ENCODE data around the gene SOCS3.

The SOCS3 gene

GRCh38 chr17:78391051-78391431, 31.2 kb upstream of the SOCS3 start:
- DNase-seq (ENCODE audit: low read depth in 2 of 2, low spot score in 1 of 2) = no peak

GRCh38 chr17:78390241-78391050, 30.6 kb upstream of the SOCS3 start:
- no peak for DNase-seq (ENCODE audit: low read depth in 2 of 2, low spot score in 1 of 2)

DNA sequence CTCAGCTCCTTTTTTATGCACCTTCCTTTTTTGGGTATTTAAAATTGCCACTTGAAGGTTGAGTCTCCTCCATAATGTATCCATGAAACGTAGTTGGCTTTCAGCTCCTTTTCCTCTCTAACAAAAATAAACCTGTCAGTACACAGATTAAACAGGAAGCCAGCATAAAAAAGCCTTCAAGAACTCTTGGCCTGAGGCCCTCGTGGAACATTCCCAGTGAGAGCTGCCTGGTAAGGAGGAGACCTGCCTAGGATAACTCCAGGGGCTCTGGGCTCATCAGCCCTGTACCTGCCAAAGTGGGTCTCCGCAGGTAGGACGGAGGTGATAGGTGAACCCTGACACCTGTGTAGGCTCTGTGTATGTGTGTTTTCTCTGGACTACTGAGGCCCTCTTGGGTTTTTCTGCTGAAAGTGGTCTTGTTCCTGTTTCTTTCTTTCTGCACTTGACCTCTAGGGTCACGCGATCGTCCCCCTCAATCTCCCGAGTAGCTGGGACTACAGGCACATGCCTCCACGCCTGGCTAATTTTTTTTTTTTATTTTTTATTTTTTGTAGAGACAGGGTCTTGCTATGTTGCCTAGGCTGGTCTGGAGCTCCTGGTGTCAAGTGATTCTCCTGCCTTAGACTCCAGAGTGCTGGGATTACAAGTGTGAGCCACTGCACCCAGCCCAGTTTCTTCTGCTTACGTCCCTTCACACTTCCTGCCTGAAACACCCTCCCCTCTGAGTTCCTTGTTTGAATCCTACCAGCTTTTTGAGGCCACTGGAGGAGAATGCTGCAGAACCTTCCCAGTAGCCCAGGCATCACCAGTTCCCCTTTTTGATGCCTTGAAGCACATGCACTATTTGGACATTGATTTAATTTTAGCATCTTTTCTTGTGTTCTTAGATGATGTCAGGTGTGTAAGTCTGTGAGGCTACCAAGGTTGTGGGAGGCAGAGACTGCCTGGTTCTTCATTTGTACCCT, 28.4 kb upstream of the SOCS3 start:
- DNase-seq (ENCODE audit: low read depth in 2 of 2, low spot score in 1 of 2) = no peak

DNA sequence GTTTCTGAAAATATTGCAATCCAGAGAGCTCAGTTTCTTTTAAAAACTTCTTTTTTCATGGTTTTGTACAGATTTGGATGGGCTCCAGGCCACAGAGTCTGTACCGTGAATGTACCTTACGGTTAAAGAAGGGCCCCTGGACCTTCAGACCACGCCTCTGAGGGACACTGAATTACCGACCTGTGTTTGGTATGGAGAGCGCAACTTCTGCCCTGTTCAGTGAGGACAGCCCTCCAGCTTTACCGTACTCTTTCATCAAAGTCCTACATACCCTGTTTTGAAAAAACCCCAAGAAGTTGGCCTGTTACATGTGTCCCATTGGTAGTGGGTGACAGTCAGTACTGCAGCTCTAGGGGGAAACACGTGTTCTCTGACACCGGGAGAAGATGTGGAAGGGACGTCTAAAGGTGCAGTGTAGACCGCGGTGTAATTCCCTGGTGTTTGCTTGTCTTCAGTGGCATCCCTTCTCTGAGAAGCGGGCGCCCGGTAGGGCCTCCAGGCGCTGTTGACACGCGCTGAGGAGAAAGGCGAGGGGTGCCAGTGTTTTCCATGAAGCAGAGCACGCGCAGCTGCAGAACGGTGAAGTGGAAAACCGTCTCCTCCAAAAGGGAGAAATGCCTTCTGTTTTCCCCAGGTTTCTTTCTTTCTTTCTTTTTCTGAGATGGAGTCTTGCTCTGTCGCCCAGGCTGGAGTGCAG, 24.8 kb upstream of the SOCS3 start:
- no peak for DNase-seq (ENCODE audit: low read depth in 2 of 2, low spot score in 1 of 2)

- DNase-seq (ENCODE audit: low read depth in 2 of 2, low spot score in 1 of 2) = no peak
Observed at GRCh38 chr17:78383725-78384471, 24.0 kb upstream of the SOCS3 start.

DNA sequence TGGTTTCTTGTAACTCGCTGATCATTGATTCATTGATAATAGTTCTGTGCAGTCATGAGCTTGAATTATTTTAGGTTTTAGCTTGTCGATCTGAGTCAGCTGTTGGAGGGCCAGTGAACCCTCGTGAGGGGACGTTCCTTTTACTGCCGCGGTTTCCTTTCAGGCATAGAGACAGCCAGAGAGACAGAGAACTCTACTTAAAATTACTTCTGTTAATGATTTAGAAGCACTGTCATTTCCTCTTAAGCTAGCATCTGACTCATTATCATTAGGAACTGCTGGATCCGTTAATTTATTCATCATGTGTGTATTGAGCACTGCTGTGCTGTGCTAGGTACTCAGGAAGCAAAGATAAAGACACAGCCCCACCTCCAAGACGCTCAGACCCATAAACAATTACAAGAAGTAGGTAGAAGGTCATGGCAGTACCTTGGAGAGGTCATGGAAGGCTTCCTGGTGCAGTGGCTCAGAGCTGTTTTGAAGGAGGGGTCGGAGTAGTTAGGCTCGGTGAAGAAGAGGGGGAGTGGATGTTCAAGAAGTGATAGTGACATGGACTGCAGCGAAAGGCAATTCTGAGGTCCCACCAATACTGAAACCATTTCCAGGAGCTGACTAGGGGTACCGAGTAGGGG, 21.8 kb upstream of the SOCS3 start:
- no peak for DNase-seq (ENCODE audit: low read depth in 2 of 2, low spot score in 1 of 2)

DNA sequence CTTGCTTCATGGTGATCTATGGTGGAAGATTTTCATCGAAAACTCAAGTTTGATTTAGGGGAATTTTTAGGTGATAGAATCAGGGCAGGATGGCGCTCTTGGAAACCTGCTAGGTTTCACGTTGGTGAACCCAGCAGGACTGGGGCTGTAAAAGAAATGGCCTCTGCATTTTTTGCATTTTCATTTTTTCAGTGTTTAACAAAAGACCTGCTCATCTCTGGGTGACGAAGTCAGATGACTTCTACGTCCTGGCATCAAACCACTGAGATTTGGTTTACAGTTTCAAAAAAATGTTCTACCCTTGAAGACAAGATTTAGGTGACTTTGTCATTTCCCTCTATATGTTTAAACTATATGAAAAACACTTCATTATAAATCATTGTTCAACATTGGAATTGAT, 20.5 kb upstream of the SOCS3 start:
- DNase-seq (ENCODE audit: low read depth in 2 of 2, low spot score in 1 of 2) = no peak

GRCh38 chr17:78379131-78379491, 19.2 kb upstream of the SOCS3 start:
- no peak for DNase-seq (ENCODE audit: low read depth in 2 of 2, low spot score in 1 of 2)

DNA sequence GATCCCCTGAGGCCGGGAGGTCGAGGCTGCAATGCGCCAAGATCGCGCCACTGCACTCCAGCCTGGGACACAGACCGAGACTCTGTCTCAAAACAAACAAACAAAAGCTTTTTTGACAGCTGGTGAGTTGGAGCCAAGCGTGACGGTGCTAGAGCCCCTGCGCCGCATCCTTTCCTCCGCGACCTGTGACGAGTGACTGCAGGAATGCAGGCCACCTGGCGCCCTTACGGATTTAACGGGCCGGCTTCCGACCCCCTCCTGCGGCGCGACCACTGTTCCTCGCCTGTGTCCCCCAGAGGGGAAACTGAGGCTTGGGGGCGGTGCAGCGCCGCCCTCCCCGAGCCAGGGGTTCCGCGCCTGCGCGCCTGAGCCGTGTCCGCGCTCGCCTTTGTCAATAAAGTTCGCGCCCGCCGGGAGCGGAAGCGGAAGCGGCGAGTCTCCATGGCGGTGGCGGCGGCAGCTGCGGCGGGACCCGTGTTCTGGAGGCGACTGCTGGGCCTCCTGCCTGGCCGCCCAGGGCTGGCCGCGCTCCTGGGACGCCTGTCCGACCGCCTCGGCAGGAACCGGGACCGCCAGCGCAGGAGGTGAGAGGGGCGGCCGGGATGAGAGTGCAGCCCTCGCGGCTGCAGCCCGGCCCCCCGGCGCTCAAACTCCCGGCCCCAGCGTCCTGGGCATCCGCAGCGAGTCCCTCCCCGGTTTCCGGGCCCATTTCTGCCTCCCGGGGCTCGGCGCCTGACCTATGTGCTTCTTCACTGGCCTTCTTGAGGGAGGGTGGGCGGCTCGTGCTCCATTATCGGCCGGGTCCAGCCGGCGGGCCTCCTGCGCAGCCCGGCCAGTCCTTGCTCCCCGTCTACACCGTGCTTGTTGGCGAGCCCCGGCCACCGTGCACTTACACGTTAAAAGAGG, 18.6 kb upstream of the SOCS3 start, which contains the start of gene PGS1:
Gene PGS1, plus strand, starts transcription at position 425 of the 906 bp plus-strand sequence. Its CDS starts 17 bp downstream, at position 442.
- peak; percentile 69 to 72 for DNase-seq (ENCODE audit: low read depth in 2 of 2, low spot score in 1 of 2)

GRCh38 chr17:78377858-78378224, 18.0 kb upstream of the SOCS3 start:
- DNase-seq (ENCODE audit: low read depth in 2 of 2, low spot score in 1 of 2) = no peak

- no peak for DNase-seq (ENCODE audit: low read depth in 2 of 2, low spot score in 1 of 2)
Observed at GRCh38 chr17:78376161-78376560, 16.3 kb upstream of the SOCS3 start.

- no peak for DNase-seq (ENCODE audit: low read depth in 2 of 2, low spot score in 1 of 2)
Observed at GRCh38 chr17:78375401-78376151, 15.7 kb upstream of the SOCS3 start.

DNA sequence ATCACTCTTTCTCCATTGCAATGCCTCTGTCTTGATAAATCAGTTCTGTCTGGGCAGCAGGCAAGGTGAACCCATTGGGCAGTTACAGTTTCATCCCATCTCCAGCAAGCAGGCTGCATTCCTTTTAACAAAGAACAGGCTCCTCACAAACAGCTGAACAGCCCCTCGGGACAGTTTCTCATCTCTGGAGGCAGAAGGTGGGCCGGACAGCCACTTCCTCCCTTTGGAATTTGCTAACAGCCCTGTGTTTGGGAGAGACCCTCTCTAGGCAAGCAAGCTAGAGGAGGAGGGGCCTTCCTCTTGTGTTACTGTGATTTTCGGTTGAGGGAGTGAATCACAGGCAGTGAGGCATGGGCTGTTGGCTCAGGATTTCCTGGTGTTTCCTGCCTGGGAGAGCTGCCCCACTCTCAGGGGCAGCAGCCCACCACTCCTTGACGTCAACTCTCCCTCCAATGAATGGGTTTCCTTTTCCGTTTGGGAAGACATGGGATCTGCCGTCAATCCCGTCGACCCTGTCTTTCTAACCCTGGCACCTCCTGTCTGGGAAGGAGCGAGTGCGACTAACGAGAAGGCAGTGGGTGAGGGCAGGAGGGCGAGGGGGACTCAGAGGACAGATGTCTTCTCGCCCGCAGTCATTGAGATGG, 14.9 kb upstream of the SOCS3 start:
- DNase-seq (ENCODE audit: low read depth in 2 of 2, low spot score in 1 of 2) = no peak

GRCh38 chr17:78374189-78374588, 14.3 kb upstream of the SOCS3 start:
- DNase-seq (ENCODE audit: low read depth in 2 of 2, low spot score in 1 of 2) = no peak

DNA sequence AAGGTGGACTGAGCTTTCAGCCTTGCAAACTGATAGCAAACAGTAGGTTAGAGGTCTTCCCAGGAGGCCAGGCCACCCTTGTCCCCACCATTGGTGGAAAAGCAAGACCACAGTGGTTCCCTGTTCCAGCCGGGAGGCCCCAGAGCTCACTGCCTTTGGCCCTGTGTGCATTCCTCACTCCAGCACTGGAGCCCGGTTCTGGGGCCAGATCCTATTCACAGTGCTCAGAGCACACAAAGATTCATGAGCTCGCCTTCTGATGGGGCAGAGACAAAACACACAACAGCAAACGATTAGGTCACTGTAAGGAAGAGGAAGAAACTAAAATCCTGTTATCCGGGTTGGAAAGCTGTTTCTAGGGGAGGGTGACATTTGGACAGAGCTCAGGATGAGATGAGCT, 13.0 kb upstream of the SOCS3 start:
- no peak for DNase-seq (ENCODE audit: low read depth in 2 of 2, low spot score in 1 of 2)

DNA sequence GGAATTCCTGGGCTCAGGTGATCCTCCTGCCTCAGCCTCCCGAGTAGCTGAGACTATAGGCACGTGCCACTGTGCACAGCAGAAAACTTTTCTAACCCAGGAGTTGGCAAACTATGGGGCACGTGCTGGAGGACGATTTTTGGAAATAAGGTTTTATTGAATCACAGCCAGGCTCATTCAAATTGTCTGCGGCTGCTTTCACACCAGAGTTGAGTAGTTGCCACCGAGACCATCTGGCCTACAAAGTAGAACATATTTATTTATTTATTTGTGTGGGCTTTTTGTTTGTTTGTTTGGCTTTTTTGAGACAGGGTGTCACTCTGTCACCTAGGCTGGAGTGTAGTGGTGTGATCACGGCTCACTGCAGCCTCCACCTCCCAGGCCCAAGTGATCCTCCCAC, 11.2 kb upstream of the SOCS3 start:
- no peak for DNase-seq (ENCODE audit: low read depth in 2 of 2, low spot score in 1 of 2)

DNA sequence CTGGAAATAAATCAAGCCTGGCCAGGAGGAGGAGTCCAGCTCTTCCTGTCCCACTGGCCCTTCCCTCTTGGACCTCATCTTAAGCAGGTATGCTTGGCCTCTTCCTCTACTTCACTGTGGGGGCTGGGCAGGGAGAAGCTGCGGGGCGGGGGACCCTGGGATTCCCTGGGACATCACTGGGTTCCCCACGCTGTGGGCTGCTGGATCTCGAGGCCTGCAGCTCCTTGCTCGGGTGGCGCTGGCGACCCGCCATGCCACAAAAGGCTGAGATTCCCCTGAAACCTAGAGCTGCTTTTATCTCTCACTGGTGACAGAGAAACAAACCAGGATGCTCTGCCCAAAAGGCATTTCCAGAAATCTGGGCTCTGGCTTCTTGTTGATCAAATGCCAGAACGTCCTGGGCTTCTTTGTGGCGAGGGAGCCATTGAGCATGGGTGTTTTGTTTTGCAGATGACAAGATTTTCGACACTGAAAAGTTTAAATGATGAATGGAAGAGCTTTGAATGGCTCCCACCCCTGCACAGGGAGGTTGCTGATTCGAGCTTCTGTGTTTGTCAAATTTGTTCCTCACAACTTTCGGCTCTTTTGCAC, 10.0 kb upstream of the SOCS3 start:
- DNase-seq (ENCODE audit: low read depth in 2 of 2, low spot score in 1 of 2) = no peak

All from stimulated activated CD8-positive, alpha-beta memory T cell treated with anti-CD3 and anti-CD28 coated beads, Interleukin-4, amount 100 ng/mL, for 1 hour (primary cell).